GM19025 (cell line): ENCODE results near the gene NFS1.
"Not testable (repeated sequence)": the region's sequence is repeated elsewhere in the genome, so short reads cannot be mapped to it uniquely, and the experiment has no call there.

Experiments
- ATAC-seq: cut with Tn5 transposase; IDR thresholded peaks from one replicate; pipeline ENCODE4 v1.9.1; 2021; ENCODE audit warnings: mild to moderate bottlenecking, low read depth, moderate library complexity; ENCODE audit not compliant: unreplicated experiment

Gene NFS1

GRCh38 chr20:35729836-35730582 is 30.9 kb upstream of the NFS1 start:
- ATAC-seq = no peak

GRCh38 chr20:35729283-35729807 is 30.2 kb upstream of the NFS1 start:
- no peak for ATAC-seq

GRCh38 chr20:35726842-35727711 is 27.9 kb upstream of the NFS1 start:
- no peak for ATAC-seq

GRCh38 chr20:35724321-35725230 is 25.4 kb upstream of the NFS1 start:
- no peak for ATAC-seq

GRCh38 chr20:35723652-35724320 is 24.6 kb upstream of the NFS1 start:
- not testable (repeated sequence) for ATAC-seq

- ATAC-seq = not testable (repeated sequence)
These were observed 24.1 kb upstream of the NFS1 start for GRCh38 chr20:35723275-35723639.

- ATAC-seq = no peak
These were observed 22.5 kb upstream of the NFS1 start for GRCh38 chr20:35721621-35722020.

- ATAC-seq = no peak
These were observed 22.1 kb upstream of the NFS1 start for GRCh38 chr20:35721219-35721618.

- ATAC-seq = no peak
These were observed 21.3 kb upstream of the NFS1 start for GRCh38 chr20:35720165-35721123.

- no peak for ATAC-seq
These were observed 20.6 kb upstream of the NFS1 start for GRCh38 chr20:35719717-35720116.

GRCh38 chr20:35718972-35719635 is 20.0 kb upstream of the NFS1 start:
- ATAC-seq = no peak

- ATAC-seq = not testable (repeated sequence)
These were observed 19.2 kb upstream of the NFS1 start for GRCh38 chr20:35718321-35718720.

GRCh38 chr20:35716330-35716729 is 17.2 kb upstream of the NFS1 start:
- no peak for ATAC-seq

- no peak for ATAC-seq
These were observed 16.5 kb upstream of the NFS1 start for GRCh38 chr20:35715652-35716051.

- ATAC-seq = no peak
These were observed 15.0 kb upstream of the NFS1 start for GRCh38 chr20:35714127-35714526.

GRCh38 chr20:35713120-35713519 is 14.0 kb upstream of the NFS1 start:
- ATAC-seq = not testable (repeated sequence)

GRCh38 chr20:35711588-35712209 is 12.5 kb upstream of the NFS1 start:
- ATAC-seq = no peak
